H1 (cell line): ENCODE measurements around the gene CCNE1. TPM values are rescaled to one million over a fixed set of nuclear protein-coding genes. Genes with fewer than 3 reads are reported as not detected.

ENCODE experiments used
- CTCF ChIA-PET: fragments of 300-600 bp; sonication (Branson Sonifier 250); formaldehyde crosslinking; loops from one replicate; lab custom pipeline; 2021; ENCODE audit not compliant: partially characterized antibody; lab: Charles Lee
- POLR2A ChIA-PET: fragments of 300-600 bp; sonication (Branson Sonifier 250); formaldehyde crosslinking; loops from one replicate; lab custom pipeline; 2021; ENCODE audit warnings: inconsistent platforms; ENCODE audit not compliant: partially characterized antibody; lab: Charles Lee
- DNase-seq, 2 experiments: peaks; one replicate each; pipeline versions ENCODE4 v3.0.0 to v3.0.0-alpha.2; 2010 to 2022; ENCODE audit warnings: low spot score in 2 of 2, low read depth in 1 of 2, mixed read lengths in 1 of 2
- FAIRE-seq: peaks from 2 replicates; lab custom pipeline; 2011; peaks lifted over from hg19 to GRCh38; lab: Jason Lieb, UNC
- H2AFZ ChIP-seq: 2 replicates; pipeline ENCODE4 v1.8.1; 2012; ENCODE audit warnings: low read length, inconsistent platforms
- H2AK5ac ChIP-seq: 2 replicates; pipeline ENCODE4 v1.6.1; 2013; ENCODE audit warnings: low read depth, low read length
- H2BK120ac ChIP-seq: replicated peaks from 2 replicates; pipeline ENCODE3; 2013; ENCODE audit warnings: low read depth, low read length, inconsistent platforms
- H2BK12ac ChIP-seq: 2 replicates; pipeline ENCODE4 v1.6.1; 2013; ENCODE audit warnings: low read depth, low read length
- H2BK15ac ChIP-seq: 2 replicates; pipeline ENCODE4 v1.6.1; 2013; ENCODE audit warnings: low read length
- H2BK20ac ChIP-seq: 2 replicates; pipeline ENCODE4 v1.6.1; 2013; ENCODE audit warnings: low read length
- H2BK5ac ChIP-seq: 2 replicates; pipeline ENCODE4 v1.6.1; 2013; ENCODE audit warnings: low read depth, low read length
- H3K14ac ChIP-seq: 2 replicates; pipeline ENCODE4 v1.6.1; 2013; ENCODE audit warnings: inconsistent platforms; ENCODE audit not compliant: insufficient read length
- H3K18ac ChIP-seq: 2 replicates; pipeline ENCODE4 v1.6.1; 2013; ENCODE audit warnings: low read length; ENCODE audit errors: extremely low read depth
- H3K23ac ChIP-seq: 2 replicates; pipeline ENCODE4 v1.6.1; 2013; ENCODE audit warnings: inconsistent platforms; ENCODE audit not compliant: insufficient read length
- H3K23me2 ChIP-seq: 2 replicates; pipeline ENCODE4 v1.6.1; 2013; ENCODE audit warnings: low read depth, low read length
- H3K27ac ChIP-seq: 2 replicates; pipeline ENCODE4 v1.6.1; 2011; ENCODE audit warnings: low read depth, low read length, inconsistent platforms
- H3K27me3 ChIP-seq, 4 experiments: replicated peaks in 1 of 4; 1 replicate in 1 of 4; 2 replicates in 3 of 4; pipeline versions ENCODE4 v1.6.1 to v1.8.1; 2011 to 2013; ENCODE audit warnings: low read length in 3 of 4, mild to moderate bottlenecking in 3 of 4, inconsistent platforms in 2 of 4, mixed read lengths in 2 of 4, moderate library complexity in 1 of 4; ENCODE audit not compliant: control insufficient read depth in 3 of 4, insufficient read depth in 3 of 4; ENCODE audit errors: extremely low read depth in 1 of 4
- H3K36me3 ChIP-seq, 4 experiments: 2 replicates each; pipeline versions ENCODE4 v1.6.1 to v1.8.1; 2011 to 2013; ENCODE audit warnings: mild to moderate bottlenecking in 4 of 4, low read length in 3 of 4, moderate library complexity in 2 of 4, control low read depth in 1 of 4, inconsistent platforms in 1 of 4; ENCODE audit not compliant: insufficient read depth in 4 of 4, control insufficient read depth in 2 of 4
- H3K4ac ChIP-seq: replicated peaks from 2 replicates; pipeline ENCODE3; 2013; ENCODE audit warnings: low read length, low read depth, mixed read lengths, inconsistent platforms; ENCODE audit not compliant: insufficient read length
- H3K4me1 ChIP-seq, 4 experiments: replicated peaks in 1 of 4; 1 replicate in 1 of 4; 2 replicates in 3 of 4; pipeline versions ENCODE4 v1.6.1 to v1.8.1; 2011 to 2013; ENCODE audit warnings: low read length in 3 of 4, inconsistent platforms in 2 of 4, mixed read lengths in 1 of 4; ENCODE audit not compliant: insufficient read depth in 4 of 4, control insufficient read depth in 3 of 4
- H3K4me2 ChIP-seq, 2 experiments: 2 replicates each; pipeline versions ENCODE4 v1.6.1 to v1.8.1; 2011 to 2013; ENCODE audit warnings: low read depth in 2 of 2, low read length in 2 of 2, control low read depth in 1 of 2, inconsistent platforms in 1 of 2, mild to moderate bottlenecking in 1 of 2; ENCODE audit not compliant: insufficient read depth in 1 of 2
- H3K4me3 ChIP-seq, 4 experiments: fragments of 200-600, 300-600 bp in 1 of 4; sonication (generic), shearing (Covaris generic), sonication (Bioruptor Twin) in 1 of 4; 2 replicates each; pipeline versions ENCODE4 v1.5.1 to v1.8.1; 2011 to 2016; ENCODE audit warnings: low read length in 4 of 4, low read depth in 3 of 4, control low read depth in 2 of 4, inconsistent platforms in 2 of 4, mild to moderate bottlenecking in 2 of 4, mixed read lengths in 1 of 4, moderate library complexity in 1 of 4; ENCODE audit not compliant: insufficient read depth in 2 of 4; ENCODE audit errors: extremely low read depth in 1 of 4
- H3K56ac ChIP-seq: replicated peaks from 2 replicates; pipeline ENCODE3; 2013; ENCODE audit warnings: low read depth, mild to moderate bottlenecking, mixed read lengths, low read length, inconsistent platforms; ENCODE audit not compliant: insufficient read length
- H3K79me1 ChIP-seq: 2 replicates; pipeline ENCODE4 v1.6.1; 2013; ENCODE audit warnings: low read depth, low read length, control low read depth
- H3K79me2 ChIP-seq, 2 experiments: 2 replicates each; pipeline versions ENCODE4 v1.6.1 to v1.8.1; 2012 to 2013; ENCODE audit warnings: low read length in 2 of 2, mild to moderate bottlenecking in 2 of 2, inconsistent platforms in 1 of 2; ENCODE audit not compliant: insufficient read depth in 2 of 2, control insufficient read depth in 1 of 2
- H3K9ac ChIP-seq, 4 experiments: replicated peaks in 1 of 4; 1 replicate in 1 of 4; 2 replicates in 3 of 4; pipeline versions ENCODE4 v1.6.1 to v1.8.1; 2011 to 2013; ENCODE audit warnings: low read depth in 3 of 4, low read length in 3 of 4, control low read depth in 2 of 4, mild to moderate bottlenecking in 2 of 4, moderate library complexity in 2 of 4, inconsistent platforms in 1 of 4; ENCODE audit errors: extremely low read depth in 1 of 4
- H3K9me3 ChIP-seq, 2 experiments: 2 replicates each; pipeline versions ENCODE4 v1.6.1 to v1.8.1; 2012 to 2013; ENCODE audit warnings: mild to moderate bottlenecking in 2 of 2, moderate library complexity in 2 of 2, control low read depth in 1 of 2, inconsistent platforms in 1 of 2, low read depth in 1 of 2, low read length in 1 of 2, mixed read lengths in 1 of 2; ENCODE audit not compliant: insufficient read depth in 2 of 2
- H4K20me1 ChIP-seq, 2 experiments: replicated peaks in 1 of 2; 2 replicates each; pipeline versions ENCODE3 to v1.8.1; 2011 to 2013; ENCODE audit warnings: inconsistent platforms in 2 of 2, low read length in 2 of 2, mild to moderate bottlenecking in 1 of 2; ENCODE audit not compliant: insufficient read depth in 2 of 2, control insufficient read depth in 1 of 2
- H4K5ac ChIP-seq: 2 replicates; pipeline ENCODE4 v1.6.1; 2013; ENCODE audit warnings: low read length, low read depth, mixed read lengths, inconsistent platforms; ENCODE audit not compliant: insufficient read length
- H4K8ac ChIP-seq: 2 replicates; pipeline ENCODE4 v1.8.0; 2013; ENCODE audit warnings: mild to moderate bottlenecking, moderate library complexity, low read length, inconsistent platforms; ENCODE audit not compliant: insufficient read depth; ENCODE audit errors: extremely low read depth
- H4K91ac ChIP-seq: replicated peaks from 2 replicates; pipeline ENCODE3; 2013; ENCODE audit warnings: low read length, mixed read lengths, inconsistent platforms; ENCODE audit not compliant: insufficient read length
- BCL11A ChIP-seq, 2 experiments: IDR thresholded peaks; one replicate each; pipeline ENCODE4 v1.6.1; 2011; ENCODE audit warnings: low read depth in 2 of 2, low read length in 2 of 2, mild to moderate bottlenecking in 2 of 2
- EGR1 ChIP-seq: IDR thresholded peaks from 2 replicates; pipeline ENCODE4 v1.6.1; 2011; ENCODE audit warnings: low read depth, low read length, borderline replicate concordance
- GTF2F1 ChIP-seq: IDR thresholded peaks from 2 replicates; pipeline ENCODE4 v1.6.1; 2012; ENCODE audit warnings: low read depth, low read length, improper control_type of control experiment, borderline replicate concordance
- HDAC6 ChIP-seq: IDR thresholded peaks from one replicate; pipeline ENCODE4 v1.7.1; 2012; ENCODE audit warnings: low read depth, mild to moderate bottlenecking, inconsistent platforms, low read length, moderate library complexity
- MAFK ChIP-seq: IDR thresholded peaks from 2 replicates; pipeline ENCODE4 v1.6.1; 2012; ENCODE audit warnings: low read depth, mild to moderate bottlenecking, improper control_type of control experiment, low read length
- NANOG ChIP-seq: IDR thresholded peaks from 2 replicates; pipeline ENCODE4 v1.6.1; 2011; ENCODE audit warnings: low read length, low read depth, mild to moderate bottlenecking, inconsistent platforms; ENCODE audit not compliant: insufficient read depth, poor library complexity, severe bottlenecking
- RFX5 ChIP-seq: IDR thresholded peaks from 2 replicates; pipeline ENCODE4 v1.6.1; 2011; ENCODE audit warnings: low read depth, low read length, improper control_type of control experiment, borderline replicate concordance
- RNF2 ChIP-seq: fragments of 200-900, 300-1000 bp; sonication (generic); IDR thresholded peaks from 2 replicates; pipeline ENCODE4 v1.7.1; 2016; ENCODE audit warnings: borderline replicate concordance, low read depth, mild to moderate bottlenecking, antibody characterized with exemption, low read length; ENCODE audit not compliant: poor library complexity, severe bottlenecking; ENCODE audit errors: missing control alignments
- TCF12 ChIP-seq: IDR thresholded peaks from 2 replicates; pipeline ENCODE4 v1.6.1; 2011; ENCODE audit warnings: low read depth, mild to moderate bottlenecking, low read length
- USF2 ChIP-seq: IDR thresholded peaks from 2 replicates; pipeline ENCODE4 v1.6.1; 2011; ENCODE audit warnings: low read length, improper control_type of control experiment
- YY1 ChIP-seq: IDR thresholded peaks from 2 replicates; pipeline ENCODE4 v1.6.1; 2011; ENCODE audit warnings: low read depth, mild to moderate bottlenecking, low read length
- ZNF274 ChIP-seq: IDR thresholded peaks from 2 replicates; pipeline ENCODE4 v1.7.0; 2012; ENCODE audit warnings: low read length, borderline replicate concordance; ENCODE audit errors: extremely low read depth
- WGBS, 2 experiments: shearing (Covaris generic) in 1 of 2; methylation state at CpG; one replicate each; pipeline versions ENCODE4 v1.1.6 to v1.1.7; 2013 to 2015; ENCODE audit warnings: low lambda C conversion rate in 2 of 2, mixed read lengths in 2 of 2, inconsistent platforms in 1 of 2, low coverage in 1 of 2, missing lambda C conversion rate in 1 of 2; ENCODE audit not compliant: insufficient replicate concordance in 2 of 2, insufficient coverage in 1 of 2, insufficient read length in 1 of 2; ENCODE audit errors: extremely low coverage in 1 of 2, missing lambda C conversion rate in 1 of 2; 5-methylcytosine and 5-hydroxymethylcytosine counted together
- polyA plus RNA-seq, 7 experiments: library from polyadenylated mRNA; depleted of rRNA in 3 of 7; stranded (reverse) in 5 of 7; unstranded in 2 of 7; fragments of >200 nt in 5 of 7; fragments of 200-250 nt in 2 of 7; gene quantifications; 1 replicate in 5 of 7; 2 replicates in 1 of 7; 4 replicates in 1 of 7; pipeline versions ENCODE4 v1.2.1 to v1.2.3, GENCODE V29; 2011 to 2013; ENCODE audit warnings: missing spikeins in 2 of 7, mixed read lengths in 2 of 7
- total RNA-seq: library from RNA; stranded (reverse); fragmentation: NEBNext Ultra II Directional; extraction: Animal tissue kit (Norgen Biotek cat#: 25700); gene quantifications from 2 replicates; pipeline ENCODE4 v1.2.1, GENCODE V29; 2021

CCNE1 gene
- total and polyA plus RNA-seq, 2 of the 8 experiments (the other 6 are each of a cell fraction or from before 2014, with no cell fraction given): 43.2 to 44.6 TPM

DNA sequence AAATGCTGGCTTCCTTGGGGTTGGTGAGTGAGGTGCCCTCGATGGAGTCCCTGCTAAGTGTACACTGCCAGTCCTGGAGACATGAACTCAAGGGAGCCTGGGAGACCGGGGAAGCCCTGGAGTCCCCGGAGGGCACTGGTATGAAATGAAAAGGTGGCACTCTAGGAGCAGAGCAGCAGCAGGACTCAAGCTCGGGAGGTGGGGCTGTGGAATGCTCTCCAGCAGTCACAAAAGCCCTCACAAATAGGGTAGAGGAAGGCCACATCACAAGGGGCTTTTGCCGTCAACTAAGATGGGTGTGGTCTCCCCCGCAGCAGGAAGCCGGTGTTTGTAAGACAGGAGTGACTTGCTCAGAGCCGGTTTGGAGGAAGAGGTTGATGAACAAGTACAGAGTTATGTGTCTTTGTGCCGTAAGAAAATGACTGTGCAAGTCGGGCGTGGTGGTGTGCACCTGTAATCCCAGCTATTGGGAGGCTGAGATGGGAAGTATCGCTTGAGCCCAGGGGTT lies 19.3 kb downstream of the CCNE1 start:
- Histone ChIP-seq H3K4me1 (no peaks in the 10 kb centered on the region), H3K56ac (no peak overlapping the region), H3K9me3 (no peaks in the 10 kb centered on the region), H3K4me2 (no peak overlapping the region), H2AFZ (no peak overlapping the region), H3K4me3 (no peak overlapping the region), H3K79me2 (no peaks in the 10 kb centered on the region), H4K8ac (no peak overlapping the region; the same call in 1 of the 2 replicates), H3K23ac (no peak overlapping the region), H3K79me1 (no peaks in the 10 kb centered on the region), H2BK12ac (no peak overlapping the region), H3K27ac (no peak overlapping the region), H4K5ac (no peak overlapping the region), H2BK5ac (no peak overlapping the region), H2AK5ac (no peak overlapping the region), H3K9ac (no peak overlapping the region), H2BK20ac (no peak overlapping the region), H4K20me1 (no peaks in the 10 kb centered on the region), H3K23me2 (no peaks in the 10 kb centered on the region; the same call in 1 of the 2 replicates), H2BK15ac (no peak overlapping the region), H3K27me3 (no peaks in the 10 kb centered on the region), H2BK120ac (no peak overlapping the region), H3K4ac (no peak overlapping the region), H3K14ac (no peak overlapping the region), H3K36me3 (no peaks in the 10 kb centered on the region), H4K91ac (no peak overlapping the region), H3K18ac (no peak overlapping the region)
- DNase-seq: no peak
- WGBS, 2 experiments: 82% methylated on average over 12 of the region's 12 CpGs; no CpG with 5 or more reads in 1 of the 2 experiments
- no peak for FAIRE-seq
- ChIA-PET POLR2A (interaction anchor here (3.0 kb wide), 1 partner anchor 11 kb away, joined by 9 read pairs; no protein-coding TSS in a partner anchor), CTCF (interaction anchor here (1.4 to 2.0 kb wide), 2 partner anchors 27 to 45 kb away, joined by 4 to 5 read pairs; no protein-coding TSS in a partner anchor)
- no peak for TF ChIP-seq TCF12
- no peak for TF ChIP-seq RNF2
- no peak for TF ChIP-seq ZNF274
- TF ChIP-seq USF2: no peak
- TF ChIP-seq MAFK: no peak
- no peak for TF ChIP-seq NANOG
- no peak for TF ChIP-seq RFX5
- no peak for TF ChIP-seq GTF2F1
- no peak for TF ChIP-seq BCL11A (IDR thresholded peaks at IDR 0.05; ENCODE audit: low read depth in 2 of 2, low read length in 2 of 2)
- TF ChIP-seq YY1: no peak
- no peak for TF ChIP-seq HDAC6
- TF ChIP-seq EGR1: no peak
